NCI-H2227 (cell line): ENCODE measurements around the gene MSI2.

Source experiments
- DNase-seq: peaks from one replicate; lab custom pipeline; 2025; ENCODE audit not compliant: unreplicated experiment; lab: John Stamatoyannopoulos, UW

MSI2 gene

DNA sequence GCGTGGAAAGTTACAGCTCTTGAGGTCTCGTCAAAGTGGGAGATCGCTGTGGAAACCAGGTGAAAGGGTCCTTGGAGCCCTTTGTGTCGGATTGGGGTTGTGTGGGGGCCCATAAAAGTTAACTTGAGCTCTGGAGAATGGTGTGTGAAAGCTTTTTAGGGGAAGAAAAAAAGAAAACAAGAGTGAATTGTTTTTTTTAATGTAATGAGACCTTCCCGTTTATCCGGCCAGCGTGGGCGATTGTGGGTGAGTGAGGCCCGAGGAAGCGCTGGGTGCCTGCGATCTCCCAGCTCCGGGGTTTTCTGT is 150.6 kb downstream of the MSI2 start:
- DNase-seq = no peak

DNA sequence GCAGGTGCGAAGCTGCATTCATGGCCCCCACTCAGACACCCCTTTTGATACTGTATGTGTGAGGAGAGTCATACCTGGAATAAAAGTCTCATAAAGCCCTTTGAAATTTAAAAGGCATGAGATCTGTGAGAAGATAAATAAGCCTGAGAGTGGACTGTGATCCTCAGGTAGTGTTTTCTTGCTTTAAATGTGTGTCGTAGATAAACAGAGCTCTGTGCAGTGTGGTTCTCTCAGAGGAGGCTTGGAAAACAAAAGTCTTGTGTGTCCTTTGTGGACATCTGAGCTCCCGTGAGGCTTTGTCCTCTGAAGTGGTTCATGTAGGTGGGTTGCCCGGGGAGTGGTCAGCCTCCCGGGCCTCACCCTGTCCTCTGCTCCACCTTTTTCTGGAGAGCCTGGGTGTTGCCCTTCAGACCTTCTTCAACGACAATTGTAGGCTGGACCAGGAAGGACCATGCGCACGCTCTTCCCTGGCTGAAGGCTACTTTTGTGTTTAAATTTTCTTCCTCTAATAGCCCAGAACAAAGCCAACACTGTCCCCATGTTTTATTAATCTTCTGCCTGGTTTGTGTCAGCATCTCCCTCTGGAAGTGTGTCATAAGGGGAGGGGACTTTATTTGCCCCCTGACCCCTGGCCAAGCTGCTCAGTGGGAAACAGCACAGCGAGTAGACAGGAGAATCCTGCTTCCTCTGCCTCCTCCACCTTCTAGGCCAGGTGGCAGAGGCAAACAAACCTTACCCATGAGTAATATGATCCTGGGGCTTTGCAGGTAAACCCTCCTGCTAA is 151.2 kb downstream of the MSI2 start:
- peak; percentile 35 for DNase-seq

- DNase-seq = peak; percentile 45
Observed at GRCh38 chr17:57408071-57408811, 151.9 kb downstream of the MSI2 start.

DNA sequence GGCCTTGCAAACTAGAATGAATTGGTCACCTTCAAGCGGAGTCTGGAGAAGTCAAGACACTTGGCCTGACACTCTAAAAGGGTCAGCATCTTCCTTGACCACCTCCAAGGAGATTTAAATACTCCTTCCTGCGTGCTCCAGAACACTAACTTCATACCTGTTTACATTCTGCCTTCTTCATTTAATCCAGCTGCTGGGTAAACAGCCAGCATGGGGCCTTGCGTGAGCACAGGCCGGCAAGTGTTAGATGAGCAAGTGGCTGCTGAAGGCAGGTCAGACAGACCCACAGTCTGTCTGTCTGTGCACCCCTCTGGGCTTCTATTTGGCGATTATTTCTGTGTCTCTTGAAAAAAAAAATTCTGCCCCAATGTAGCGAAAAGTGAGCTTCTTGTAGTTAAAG is 153.8 kb downstream of the MSI2 start:
- DNase-seq = no peak

GRCh38 chr17:57412520-57413096 is 156.3 kb downstream of the MSI2 start:
- no peak for DNase-seq

DNA sequence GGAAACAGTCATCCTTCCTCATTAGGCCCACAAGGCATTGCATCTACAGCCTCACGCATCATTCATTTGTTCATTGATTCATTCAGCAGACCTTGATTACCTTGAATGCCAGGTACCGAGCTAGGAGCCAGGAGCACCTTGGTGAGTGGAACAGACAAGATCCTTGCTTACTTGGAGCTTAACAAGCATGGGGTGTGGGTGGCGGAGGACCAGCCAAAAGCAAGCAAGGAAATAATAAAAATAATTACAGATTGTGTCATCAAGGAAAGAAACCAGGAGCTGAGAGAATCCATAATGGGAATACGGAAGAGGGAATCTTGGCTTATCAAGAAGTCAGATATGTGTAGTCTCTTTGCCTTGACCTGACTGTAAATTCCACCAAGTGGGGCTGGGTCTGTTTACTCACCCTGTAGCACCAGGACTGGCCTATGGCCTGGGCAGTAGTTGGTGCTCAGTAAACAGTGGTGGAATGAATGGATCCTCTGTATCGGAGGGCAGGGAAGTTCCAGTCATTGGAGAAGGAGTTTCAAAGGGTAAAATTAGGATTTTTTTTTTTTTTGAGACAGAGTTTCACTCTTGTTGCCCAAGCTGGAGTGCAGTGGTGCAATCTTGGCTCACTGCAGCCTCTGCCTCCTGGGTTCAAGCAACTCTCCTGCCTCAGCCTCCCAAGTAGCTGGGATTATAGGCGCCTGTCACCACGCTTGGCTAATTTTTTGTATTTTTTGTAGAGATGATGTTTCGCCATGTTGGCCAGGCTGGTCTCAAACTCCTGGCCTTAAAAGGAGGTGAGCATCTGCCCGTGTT is 157.7 kb downstream of the MSI2 start:
- DNase-seq = no peak

- no peak for DNase-seq
Observed at GRCh38 chr17:57415751-57416207, 159.5 kb downstream of the MSI2 start.

- DNase-seq = no peak
Observed at GRCh38 chr17:57416369-57416768, 160.0 kb downstream of the MSI2 start.

- no peak for DNase-seq
Observed at GRCh38 chr17:57417956-57418355, 161.6 kb downstream of the MSI2 start.

DNA sequence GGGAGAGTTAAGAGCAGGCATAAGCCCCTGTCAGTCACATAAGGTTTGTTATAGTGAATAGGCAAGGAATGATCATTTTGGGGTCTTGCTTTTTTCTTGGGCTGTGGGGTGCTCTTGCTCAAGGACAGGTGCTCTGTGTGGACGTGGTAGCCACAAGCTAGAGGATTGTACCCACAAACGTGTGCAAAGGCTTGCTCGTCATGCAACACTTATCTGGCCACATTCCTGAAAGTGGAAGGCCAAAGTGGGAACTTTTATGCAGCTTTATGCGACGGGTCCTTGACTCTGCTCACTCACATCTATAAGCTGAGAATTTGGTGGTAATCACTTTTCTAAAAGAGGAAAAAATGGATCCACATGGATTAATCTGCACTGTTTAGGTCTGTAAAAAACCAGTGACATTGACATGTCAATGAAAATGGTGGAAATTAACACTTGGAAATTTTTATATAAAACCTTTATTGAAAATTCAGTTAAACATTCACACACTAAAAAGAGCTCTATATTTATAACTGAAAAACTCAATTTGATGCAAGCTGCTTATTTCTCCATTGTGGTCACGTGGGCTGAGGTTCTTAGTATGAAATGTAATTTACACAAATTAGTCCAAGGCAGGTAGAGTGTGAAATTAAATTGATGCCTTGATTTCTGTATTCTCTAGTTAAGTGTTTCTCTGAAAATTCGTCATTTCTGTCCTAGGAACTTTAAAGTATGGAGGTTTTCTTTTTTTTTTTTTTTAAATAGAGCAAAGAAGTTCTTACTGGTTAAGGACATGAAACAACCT is 162.3 kb downstream of the MSI2 start:
- no peak for DNase-seq

DNA sequence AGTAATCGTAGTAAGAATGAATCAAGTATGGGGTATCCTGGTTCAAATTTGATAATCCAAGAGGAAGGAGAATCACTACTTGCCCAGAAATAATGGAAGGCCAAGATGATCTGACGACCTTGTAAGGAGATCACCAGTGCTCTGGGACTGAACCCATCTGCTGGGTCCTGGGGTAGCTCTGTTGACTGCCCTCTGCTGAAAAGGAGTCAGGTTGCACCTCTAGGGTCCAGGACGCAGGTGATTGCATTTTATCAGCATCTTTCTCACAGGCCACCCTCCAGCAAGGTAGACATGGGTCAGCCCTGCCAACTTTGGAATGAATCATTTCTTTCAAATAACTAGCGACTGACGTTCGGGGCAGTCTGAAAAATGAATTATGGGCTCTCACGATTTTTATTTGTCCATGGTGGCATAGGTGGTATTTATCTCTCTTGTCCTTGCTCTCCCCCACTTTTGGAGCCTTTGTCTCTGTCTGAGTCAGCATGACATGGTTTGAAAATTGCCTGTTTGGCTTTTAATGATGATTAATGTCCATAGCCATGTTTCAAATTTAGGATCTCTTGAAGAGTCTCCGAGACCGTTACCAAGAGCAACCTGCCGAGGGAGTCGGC is 163.7 kb downstream of the MSI2 start:
- DNase-seq = peak; percentile 94

DNA sequence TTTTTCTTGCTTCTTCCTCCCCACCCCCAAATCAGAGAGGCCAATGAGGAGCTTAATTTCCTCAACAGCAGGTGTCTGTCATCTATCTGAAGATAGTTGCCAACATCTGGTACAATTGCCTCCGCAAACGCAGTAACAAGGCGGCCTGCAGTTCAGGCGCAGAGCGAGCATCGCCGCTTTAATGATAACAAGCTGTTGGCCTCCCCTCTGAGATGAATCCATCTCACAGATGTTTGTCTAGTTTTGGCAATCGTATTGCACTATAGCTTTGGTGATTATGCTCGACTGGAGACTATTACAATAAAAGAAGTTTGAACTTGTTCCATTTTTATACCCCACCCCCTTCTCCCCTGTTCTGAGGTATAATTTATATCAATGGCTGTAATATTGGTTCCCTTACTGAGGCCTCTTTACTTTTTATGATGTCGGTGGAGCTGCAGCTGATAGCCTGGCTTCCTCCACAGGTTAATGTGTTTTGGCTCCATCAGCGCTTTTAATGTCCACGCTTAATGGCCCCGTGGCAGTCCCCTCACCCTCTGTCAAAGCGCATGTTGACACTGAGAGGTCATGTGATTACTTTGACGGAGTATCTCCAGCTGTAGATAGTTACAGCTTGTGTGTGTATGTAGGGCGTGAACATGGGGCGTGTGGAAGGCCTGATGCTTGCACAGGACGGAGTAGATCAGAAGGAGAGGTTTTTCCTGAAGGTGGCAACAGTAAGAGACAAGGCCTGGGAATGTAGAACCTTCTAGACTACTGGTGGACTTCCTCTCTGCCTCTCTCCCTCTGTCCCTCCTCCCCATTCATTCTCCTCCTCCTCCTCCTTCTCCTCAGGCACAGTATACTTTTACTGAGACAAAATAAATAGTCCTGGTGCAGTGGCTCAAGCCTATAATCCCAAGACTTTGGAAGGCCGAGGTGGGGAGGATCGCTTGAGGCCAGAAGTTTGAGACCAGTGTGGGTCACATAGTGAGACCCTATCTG is 164.7 kb downstream of the MSI2 start:
- peak; percentile 84 for DNase-seq

DNA sequence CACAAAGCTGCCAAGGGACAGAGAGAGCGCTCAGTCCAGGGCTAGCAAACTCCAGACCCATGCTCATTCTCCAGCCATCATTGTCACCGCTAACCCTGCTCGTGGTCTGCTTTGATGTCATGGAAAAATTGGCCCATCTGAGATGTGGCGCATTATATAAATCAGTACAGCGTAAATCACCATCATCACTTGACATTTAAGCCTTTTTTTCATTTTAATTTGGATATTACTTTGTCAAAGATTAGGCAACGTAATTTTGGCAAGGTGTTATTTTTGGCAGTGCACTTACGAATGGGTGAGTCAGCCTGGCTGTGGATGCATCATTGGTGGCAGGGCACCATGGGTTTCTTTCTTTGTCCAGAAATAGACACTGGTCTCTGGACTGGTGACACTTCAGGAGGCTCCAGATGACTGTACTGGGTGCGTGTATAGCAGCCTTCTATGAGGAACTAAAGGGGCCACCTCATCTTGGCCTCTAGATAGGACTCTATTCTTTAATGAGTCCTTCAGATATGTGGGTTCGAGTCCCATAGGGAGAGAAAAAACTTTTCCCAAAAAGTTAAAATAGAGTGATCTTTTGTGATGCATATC is 166.3 kb downstream of the MSI2 start:
- no peak for DNase-seq

GRCh38 chr17:57423541-57423940 is 167.2 kb downstream of the MSI2 start:
- DNase-seq = no peak

DNA sequence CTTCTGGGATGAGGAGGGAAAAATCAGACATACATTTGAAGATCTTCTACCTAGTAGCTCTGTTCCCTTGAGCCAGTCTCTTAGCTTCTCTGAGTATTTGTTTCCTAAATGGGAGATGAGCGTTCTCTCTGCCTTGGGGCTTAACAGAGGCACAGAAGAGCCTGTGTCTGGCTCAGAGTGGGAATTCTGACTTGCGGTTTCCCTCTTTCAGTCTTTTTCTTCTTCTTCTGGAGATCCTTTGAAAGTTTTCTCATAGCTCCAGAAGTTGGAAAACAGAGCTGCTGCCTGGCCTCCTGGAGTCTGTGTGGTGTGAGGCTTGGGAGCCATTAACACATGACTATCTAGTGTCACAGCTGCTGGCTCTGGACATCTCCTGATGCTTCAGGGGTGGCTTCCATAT is 167.9 kb downstream of the MSI2 start:
- DNase-seq = no peak

GRCh38 chr17:57424777-57425188 is 168.5 kb downstream of the MSI2 start:
- peak; percentile 22 for DNase-seq

GRCh38 chr17:57425431-57425830 is 169.1 kb downstream of the MSI2 start:
- peak; percentile 66 for DNase-seq
